Activated CD4-positive, alpha-beta T cell treated with anti-CD3 and anti-CD28 coated beads for 1 hour (primary cell): ENCODE data around the gene PRM3.
A peak's percentile ranks its signal among the peaks of the same experiment; 100 is the strongest.

Experiments
- DNase-seq: peaks from one replicate; pipeline ENCODE4 v3.0.0-alpha.2; 2020

PRM3 gene

DNA sequence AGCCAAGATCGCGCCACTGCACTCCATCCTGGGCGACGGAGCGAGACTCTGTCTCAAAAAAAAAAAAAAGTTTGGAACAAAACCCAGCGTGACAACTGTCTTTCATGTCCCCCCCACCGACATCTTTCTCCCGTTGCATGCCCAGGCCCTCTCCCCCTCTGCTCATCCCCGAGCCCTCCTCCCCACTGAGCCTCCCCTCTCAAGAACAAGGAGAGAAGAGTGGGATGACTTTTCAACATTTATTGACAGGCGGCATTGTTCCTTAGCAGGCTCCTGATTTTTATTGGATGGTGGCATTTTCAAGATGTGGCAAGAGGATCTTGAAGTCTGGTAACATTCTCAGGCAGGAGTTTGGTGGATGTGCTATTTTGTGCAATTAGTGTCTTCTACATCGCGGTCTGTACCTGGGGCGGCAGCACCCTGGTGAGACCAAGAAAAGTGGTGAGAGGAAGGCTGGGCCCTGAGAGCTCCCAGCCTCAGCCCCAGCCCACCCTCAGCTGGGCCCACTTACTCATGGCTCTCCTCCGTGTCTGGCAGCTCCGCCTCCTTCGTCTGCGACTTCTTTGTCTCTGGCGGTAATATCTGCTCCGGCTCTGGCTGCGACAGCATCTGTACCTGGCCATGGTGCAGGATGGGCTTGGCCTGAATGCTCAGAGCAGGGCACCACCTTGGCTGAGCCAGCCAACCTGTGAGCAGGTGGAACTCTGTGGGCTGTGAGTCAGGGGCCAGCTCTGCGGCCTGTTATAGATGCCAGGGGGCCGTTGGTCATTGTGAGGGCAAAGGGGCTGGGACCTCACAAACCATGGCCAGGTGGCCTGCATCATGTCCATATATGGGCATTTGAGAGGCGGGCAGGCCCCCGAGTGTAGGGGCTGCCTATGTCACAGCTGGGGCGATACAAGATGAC lies 7.4 kb upstream of the PRM3 start, which contains the start of gene PRM1:
PRM1 (minus strand) TSS at position 715 of the 907 bp plus-strand sequence; CDS start at position 623, 92 bp downstream.
- no peak for DNase-seq

DNA sequence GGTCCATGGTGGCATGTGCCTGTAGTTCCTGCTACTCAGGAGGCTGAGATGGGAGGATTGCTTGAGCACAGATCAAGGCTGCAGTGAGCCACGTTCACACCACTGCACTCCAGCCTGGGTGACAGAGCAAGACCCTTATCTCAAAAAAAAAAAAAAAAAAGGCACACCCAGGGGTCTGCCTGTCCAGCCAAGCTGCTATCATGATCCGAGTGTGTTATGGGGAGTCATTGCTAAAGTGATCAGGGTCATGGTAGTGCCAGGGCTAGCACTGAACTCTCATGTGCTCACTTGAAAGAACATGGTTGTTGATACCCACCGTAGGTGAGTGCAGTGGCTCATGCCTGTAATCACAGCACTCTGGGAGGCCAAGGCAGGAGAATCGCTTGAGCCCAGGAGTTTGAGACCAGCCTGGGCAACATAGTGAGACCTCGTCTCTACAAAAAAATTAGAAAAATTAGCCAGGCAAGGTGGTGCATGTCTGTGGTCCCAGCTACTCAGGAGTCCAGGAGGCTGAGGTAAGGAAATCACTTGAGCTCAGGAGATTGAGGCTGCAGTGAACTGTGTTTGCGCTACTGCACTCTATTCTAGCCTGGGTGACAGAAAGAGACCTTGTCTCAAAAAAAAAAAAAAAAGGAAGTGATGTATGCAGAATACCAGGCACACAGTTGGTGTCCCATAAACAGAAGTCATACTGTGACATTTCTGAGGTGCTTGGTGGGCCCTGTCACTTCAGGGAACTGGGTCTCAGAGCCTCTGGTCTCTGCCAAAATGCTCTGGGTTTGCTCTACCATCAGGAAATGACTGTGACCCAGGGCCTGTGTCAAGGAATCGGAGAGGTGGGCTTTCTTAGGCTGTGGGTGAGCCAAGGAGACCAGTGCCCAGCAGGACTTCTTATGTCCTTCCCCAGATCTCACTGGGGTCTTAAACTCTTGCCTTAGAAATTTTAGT lies 5.5 kb upstream of the PRM3 start:
- no peak for DNase-seq

DNA sequence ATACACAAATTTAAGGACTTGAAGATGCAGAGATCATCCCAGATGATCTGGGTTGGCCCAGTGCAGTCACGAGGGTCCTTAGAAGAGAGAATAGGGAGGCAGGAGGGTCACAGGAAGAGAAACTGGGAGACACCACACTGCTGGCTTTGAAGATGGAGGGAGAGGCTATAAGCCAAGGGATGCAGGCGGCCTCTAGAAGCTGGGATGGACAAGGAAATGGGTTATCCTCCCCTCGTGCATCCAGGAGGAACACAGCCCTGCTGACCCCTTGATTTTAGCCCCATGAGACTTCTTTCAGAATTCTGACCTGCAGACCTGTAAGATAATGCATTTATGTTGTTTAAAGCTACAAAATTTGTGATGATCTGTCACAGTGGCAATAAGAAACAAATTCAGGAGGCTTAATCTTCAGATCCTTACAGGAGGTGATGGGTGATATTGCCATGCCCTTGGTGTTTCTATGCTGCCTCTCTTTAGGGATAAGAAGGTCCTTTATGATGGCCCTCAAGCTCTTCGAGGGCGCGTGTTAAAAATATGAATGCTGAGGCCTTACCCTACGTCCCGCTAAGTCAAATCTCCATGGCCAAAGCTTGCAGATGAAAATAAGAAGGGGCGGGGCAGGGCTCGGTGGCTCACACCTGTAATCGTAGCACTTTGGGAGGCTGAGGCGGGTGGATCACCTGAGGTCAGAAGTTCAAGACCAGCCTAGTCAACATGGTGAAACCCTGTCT lies 4.3 kb upstream of the PRM3 start:
- no peak for DNase-seq

DNA sequence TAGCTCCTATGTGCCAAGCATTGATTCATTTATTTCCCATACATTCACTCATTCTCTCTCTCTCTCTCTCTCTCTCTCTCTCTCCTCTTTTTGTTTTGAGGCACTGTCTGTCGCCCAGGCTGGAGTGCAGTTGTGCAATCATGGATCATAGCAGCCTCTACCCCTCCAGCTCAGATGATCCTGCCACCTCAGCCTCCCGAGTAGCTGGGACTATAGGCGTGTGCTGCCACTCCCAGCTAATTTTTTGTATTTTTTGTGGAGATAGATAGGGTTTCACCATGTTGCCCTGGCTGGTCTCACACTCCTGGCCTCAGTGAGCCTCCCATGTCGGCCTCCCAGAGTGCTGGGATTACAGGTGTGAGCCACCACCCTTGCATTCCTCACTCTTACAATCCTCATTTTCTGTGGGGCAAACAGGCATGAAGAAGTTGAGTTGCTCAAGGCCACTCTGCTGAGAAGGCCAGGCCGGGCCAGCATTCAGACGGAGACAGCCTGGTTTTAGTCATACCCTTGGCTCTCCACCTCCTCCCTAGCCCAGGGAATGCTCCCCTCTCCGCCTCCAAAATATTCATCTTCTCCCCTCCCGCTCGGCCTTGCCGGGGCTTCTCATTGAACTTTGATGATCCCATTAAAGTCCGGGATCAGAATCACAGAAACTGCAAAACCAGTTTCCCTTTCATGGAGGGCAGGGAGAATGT lies 3.6 kb upstream of the PRM3 start:
- no peak for DNase-seq

DNA sequence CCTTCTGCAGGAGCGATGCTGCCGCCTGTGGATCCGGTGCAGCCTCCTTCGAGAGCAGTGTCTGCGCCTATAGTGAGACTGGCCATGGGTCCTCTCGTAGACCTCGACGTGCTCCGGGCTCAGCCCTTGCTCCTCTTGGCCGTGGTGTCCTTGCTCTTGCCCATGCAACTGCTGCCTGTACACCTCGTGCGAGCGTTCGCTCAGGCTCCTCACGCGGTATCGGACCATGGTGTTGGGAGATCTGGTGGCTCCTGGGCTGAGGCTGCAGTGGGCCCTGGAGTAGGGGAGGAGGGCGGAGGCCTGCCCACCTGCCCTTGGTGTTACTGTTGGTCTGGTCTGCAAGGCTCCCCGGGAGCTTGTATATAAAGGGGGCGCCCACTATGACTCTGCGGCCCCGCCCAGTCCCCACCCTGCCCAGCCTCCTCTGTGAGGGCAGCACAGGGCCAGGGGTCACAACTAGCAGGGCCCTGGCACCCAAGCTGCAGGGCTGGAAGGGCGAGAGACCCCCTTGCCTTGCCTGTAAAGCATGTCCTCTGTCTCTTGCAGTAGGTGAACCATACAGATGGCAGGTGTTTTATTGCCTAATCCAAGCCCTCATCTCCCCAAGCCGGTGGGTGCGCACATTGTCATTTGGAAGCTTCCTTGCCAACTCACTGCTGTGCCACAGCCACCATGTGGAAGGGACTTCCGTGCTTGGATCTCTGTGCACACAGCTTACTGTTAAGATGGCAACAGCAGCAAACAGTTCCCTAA lies 2.9 kb upstream of the PRM3 start, which contains the start of gene PRM2:
PRM2 (minus strand) TSS at position 338 of the 753 bp plus-strand sequence; CDS start at position 228, 110 bp downstream.
- no peak for DNase-seq

DNA sequence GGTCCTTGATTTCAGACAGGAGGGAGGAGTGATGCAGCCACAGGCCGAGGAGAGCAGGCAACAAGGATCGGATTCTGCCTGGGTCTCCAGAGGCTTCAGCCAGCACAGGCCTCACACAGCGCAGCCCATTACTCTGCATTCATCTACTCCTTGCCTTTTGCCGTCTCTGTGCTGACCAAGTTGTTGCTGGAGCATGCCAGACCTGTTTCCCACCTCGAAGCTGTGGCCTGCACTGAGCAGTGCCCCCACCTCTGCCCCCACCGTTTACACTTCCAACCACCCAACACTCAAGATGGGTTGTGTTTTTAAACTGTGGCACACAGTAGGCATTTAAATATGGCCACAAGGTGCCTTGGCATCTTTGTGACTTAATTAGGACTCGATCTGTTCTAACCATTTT lies 1.5 kb upstream of the PRM3 start:
- DNase-seq, result no peak

DNA sequence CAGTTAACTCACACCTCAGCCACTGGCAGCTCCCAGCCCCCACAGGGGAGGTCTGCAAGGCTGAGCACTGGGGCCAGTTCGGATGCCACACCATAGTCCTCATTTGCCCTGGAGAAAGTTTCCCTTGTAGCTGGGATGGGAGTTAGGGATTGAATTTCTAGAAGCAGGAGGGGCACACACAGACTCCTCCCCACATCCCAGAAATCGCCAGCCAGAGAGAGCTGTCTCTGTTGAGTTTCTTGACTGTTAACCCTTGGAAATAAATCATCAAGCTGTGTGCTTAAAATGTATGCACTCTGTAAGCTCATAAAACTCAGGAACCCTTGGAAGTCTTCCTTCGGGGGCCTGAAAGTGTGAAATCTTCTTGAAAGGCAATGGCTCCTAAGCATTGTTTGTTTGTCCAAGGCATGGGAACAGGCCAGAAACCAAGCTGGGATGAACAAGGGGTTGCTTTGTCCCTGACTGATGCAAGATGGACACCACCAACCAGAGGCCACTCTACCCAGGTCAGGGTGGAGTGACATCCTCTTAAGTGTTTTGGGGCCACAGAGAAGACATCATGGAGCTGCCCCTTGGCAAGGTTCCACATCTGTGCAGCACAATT lies 394 bp upstream of the PRM3 start:
- no peak for DNase-seq

DNA sequence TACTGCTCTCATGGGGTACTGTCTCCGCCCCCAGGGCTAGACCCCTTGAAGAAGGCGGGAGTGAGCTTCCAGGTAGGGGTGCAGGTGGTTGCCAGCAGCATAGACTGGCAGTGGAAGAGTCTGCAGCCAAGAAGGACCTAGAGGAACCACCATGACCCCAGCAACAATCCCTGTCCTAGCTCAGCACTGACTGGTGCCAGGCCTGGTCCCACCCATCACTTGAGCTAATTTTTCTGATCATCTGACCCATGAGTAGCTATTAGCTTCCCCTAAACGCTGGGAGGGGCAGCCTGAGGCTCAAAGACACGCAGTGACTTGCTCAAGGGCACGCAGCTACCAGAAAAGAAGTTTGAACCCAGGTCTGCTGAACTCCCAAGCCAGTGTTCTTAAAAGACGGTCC lies 945 bp downstream of the PRM3 start:
- no peak for DNase-seq

DNA sequence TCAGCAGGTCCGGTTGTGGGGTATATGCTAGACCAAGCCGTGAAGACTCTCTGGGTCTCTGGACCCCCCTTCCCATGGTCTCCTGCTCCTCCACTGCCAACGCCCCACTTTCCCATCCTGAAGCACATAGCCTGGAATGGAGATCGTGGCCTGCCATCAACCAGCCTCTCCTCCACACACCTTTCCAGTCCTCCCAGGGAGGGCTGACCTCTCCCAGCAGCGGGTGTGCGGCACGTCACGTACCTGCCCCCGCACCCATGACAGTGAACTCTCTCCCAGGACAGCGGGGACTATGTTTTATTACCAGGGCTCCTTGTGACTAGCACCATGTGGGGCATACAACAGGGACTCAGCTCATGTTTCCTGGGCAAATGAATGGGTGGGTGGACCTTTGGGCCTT lies 1.8 kb downstream of the PRM3 start:
- DNase-seq, result no peak

DNA sequence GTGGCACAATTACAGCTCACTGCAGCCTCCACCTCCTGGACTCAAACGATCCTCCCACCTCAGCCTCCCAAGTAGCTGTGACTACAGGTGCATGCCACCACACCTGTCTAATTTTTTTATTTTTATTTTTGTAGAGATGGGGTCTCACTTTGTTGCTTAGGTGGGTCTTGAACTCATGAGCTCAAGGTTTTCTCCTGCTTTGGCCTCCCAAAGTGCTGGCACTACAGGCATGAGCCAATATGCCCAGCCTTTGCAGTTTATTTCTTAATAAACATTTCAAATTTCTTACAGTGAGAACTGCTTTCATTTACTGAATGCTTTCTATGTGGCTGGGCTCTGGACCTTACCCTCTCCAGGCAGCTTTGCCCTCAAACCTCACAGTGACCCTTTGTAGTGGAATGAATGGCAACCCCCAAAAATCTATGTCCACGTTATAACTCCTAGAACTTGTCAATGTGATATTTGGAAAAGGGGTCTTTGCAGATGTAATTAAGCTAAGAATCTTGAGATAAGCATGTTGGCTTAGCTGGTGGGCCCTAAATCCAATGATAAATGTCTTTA lies 2.7 kb downstream of the PRM3 start:
- no peak for DNase-seq

DNA sequence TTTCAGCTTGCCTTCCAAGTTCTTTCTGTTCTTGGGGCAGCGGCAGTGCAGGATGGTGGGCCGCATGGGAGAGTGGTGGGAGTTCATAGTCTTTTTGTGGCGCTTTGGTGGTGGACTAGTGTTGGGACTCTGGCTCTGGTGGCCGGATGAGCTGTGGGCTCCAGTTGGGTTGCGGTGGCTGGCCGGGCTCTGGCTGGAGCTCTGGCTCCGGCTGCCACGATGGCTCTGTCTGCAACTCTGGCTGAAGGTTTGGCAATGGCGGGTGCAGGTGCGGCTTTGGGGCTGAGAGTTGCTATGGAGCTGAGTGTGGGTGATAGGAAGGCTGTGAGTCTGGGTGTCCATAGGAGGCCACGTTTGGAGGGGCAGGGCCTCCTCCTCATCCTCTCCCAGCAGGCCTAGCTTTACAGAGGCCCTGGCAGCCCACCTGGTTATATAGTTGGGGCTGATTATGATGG lies 4.5 kb downstream of the PRM3 start, which contains the start of gene TNP2:
TNP2 (minus strand) TSS at position 405 of the 455 bp plus-strand sequence; CDS start at position 342, 63 bp downstream.
- DNase-seq, result no peak

DNA sequence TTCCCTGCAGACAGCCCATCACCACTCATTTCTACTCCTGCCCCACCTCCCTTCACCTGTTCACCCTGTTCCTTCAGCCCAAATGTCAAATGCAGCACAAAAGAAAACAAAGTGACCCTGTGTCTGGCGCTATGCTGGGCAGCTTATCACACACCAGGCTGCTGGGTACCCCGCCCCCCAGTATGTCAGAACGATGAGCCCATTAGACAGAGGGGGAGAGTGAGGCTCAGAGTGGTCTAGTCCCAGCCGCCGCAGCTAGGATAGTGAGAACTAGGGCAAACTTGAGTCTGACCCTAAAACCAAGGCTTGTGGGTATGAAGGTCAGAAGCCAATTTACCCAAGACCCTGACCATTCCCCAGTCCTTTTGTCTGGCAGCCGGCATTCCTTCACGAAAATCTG lies 8.3 kb downstream of the PRM3 start:
- DNase-seq, result no peak

DNA sequence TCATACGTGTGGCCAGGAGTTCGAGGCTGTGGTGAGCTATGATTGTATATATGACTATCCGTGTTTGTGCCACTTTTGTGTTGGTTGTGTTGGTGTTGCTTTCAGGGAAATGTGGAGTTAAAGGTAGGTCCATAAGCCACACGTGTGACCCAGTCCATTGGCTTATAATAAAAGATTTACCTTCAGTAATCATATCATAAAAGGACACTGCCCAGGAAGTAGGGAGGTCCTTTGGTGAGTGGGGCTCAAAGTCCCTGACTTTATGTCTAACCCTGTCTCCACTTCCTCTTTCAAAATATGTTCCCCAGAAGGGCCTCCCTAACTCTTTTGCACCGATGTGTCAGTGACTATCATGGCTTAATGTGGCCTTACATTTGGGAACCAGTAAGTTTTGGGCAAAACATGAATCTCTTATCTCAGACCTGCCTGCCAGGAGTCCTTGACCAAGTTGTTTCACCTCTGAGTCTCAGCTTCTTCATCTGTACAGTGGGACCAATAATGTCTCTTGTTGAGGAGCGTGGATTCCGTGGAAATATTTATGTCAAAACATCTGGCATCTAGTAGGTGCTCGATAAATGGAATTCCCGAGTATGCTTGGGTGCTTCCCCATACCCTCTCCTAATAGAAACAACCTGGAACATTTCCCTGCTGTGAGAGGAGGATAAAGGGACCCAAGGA lies 9.1 kb downstream of the PRM3 start:
- no peak for DNase-seq

DNA sequence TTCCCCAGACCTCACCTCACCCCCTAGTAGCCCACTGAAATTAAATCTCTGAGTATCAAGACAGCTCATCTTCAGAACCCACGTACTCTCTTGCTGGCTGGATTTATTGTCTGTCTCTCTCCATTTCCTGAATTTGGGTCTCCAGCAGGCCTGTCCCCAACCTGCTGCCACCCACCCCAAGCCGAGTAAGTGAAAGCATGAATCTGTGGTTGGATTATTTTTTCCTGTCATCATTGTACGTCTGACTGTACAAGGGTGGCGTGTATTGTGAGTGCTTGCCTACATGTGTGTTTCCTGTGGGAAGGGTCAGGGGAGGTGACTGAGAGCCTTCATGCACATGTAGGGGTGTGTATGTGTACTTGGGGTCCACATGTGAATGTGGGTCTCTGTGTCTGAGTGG lies 9.7 kb downstream of the PRM3 start:
- DNase-seq, result peak; percentile 16

DNA sequence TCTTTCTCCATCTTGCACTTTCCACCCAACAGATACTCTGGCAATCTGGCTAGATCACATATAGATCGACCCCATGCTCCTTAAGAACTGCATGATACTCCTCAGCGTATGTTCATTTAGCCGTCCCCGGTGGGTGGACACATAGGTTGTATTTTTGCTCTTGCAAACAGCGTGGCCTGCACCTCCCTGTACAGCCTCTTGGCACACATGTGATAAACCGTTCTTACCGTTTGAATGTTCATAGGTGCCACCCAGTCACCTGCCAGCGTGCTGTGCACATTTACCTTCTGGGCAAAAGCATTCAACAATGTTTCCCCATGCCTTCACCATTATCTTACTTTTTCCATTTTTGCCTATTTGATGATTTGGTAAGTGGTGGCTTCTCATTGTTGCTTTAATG lies 10.5 kb downstream of the PRM3 start:
- no peak for DNase-seq

DNA sequence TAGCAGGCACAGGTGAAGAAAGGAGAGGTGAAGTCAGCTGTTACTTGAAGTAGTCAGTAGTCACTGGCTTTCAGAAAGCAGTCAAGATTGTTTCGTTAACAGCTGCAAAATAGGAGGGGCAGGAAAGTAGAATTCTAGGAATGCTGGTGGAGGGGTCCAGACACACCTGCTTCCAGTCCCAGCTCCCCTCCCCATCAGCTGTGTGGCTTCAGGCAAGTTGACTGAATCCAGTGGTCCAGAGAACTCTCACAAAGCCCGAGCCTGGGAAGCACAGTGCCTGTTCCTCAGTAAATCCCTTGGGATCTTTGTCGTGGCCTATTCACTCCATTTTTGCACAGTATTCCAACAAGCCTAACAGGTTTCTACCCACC lies 12.8 kb downstream of the PRM3 start:
- no peak for DNase-seq

DNA sequence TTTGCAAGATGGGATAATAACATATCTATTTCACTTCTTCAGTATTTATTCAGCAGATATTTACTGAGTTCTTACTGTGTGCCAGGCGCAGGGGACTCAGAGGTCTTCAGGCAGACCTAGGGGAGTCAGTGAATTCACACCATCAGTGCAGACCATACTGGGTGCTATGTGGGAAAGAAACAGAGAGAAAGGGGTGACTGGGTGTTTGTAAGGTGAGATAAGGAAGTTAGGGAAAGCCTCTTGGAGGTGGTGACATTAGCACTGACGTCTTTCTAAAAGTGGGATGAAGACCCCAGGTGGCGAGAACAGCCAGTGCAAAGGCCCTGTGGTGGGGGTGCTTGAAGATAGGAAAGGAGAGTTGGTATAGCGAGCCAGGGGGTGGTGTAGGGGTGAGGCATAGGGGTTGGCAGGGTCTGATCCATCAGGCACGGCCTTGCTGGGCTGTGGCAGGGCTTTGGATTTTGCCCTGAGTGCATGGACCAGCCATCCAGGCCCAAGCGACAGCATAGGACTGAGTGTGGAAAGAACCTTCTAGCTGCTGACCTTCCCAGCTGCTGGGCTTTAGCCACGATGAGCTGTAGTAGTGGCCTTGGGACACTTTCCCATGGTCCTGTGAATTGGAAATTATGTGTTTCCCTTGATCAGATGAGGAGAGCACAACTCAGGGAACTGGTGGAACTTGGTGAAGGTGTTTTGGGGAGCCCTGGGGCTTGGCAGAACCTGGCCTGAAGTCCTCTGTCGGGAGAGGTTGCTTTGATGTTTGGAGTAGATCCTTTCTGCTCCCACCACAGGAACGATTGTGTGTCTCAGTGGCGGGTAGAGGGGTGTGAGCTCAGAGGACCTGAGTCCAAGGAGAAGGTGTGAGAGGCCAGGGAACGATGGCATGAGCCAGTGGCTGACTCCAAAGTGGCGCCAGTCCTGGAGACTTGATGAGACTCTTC lies 13.5 kb downstream of the PRM3 start:
- no peak for DNase-seq
